ENCODE data around the gene FAM118B.
"Not testable (repeated sequence)": the region's sequence is repeated elsewhere in the genome, so short reads cannot be mapped to it uniquely, and the experiment has no call there.

The FAM118B gene

GRCh38 chr11:126255507-126255906, 43.9 kb downstream of the FAM118B start:
- H3K36me3 ChIP-seq (ENCODE audit: control insufficient read depth, insufficient read depth, low read length): peaks cover 77% of the 10 kb centered on the region
- H3K4me3 ChIP-seq (ENCODE audit: low read depth, low read length); H3K9me3 ChIP-seq (ENCODE audit: control insufficient read depth, insufficient read depth, low read length); H3K27me3 ChIP-seq (ENCODE audit: control insufficient read depth, insufficient read depth, low read length); H3K27ac ChIP-seq (ENCODE audit: low read depth, low read length); H3K4me1 ChIP-seq (ENCODE audit: control insufficient read depth, insufficient read depth, low read length); H3K9ac ChIP-seq (ENCODE audit: low read depth, low read length): not testable (repeated sequence)

GRCh38 chr11:126256216-126256615, 44.6 kb downstream of the FAM118B start:
- no peak overlapping the region for H3K4me3 ChIP-seq (ENCODE audit: low read depth, low read length)
- no peaks in the 10 kb centered on the region for H3K27me3 ChIP-seq (ENCODE audit: control insufficient read depth, insufficient read depth, low read length)
- H3K36me3 ChIP-seq (ENCODE audit: control insufficient read depth, insufficient read depth, low read length): peaks cover 77% of the 10 kb centered on the region

GRCh38 chr11:126257144-126257543, 45.6 kb downstream of the FAM118B start:
- no peak overlapping the region for H3K9ac ChIP-seq (ENCODE audit: low read depth, low read length)
- H3K4me1 ChIP-seq (ENCODE audit: control insufficient read depth, insufficient read depth, low read length): no peaks in the 10 kb centered on the region
- no peaks in the 10 kb centered on the region for H3K27me3 ChIP-seq (ENCODE audit: control insufficient read depth, insufficient read depth, low read length)
- peaks cover 82% of the 10 kb centered on the region for H3K36me3 ChIP-seq (ENCODE audit: control insufficient read depth, insufficient read depth, low read length)
- no peak overlapping the region for H3K27ac ChIP-seq (ENCODE audit: low read depth, low read length)
- H3K9me3 ChIP-seq (ENCODE audit: control insufficient read depth, insufficient read depth, low read length): no peaks in the 10 kb centered on the region
- H3K4me3 ChIP-seq (ENCODE audit: low read depth, low read length): no peak overlapping the region

More at GRCh38 chr11:126256216-126256615, 44.6 kb downstream of the FAM118B start:
- H3K4me1 ChIP-seq (ENCODE audit: control insufficient read depth, insufficient read depth, low read length): no peaks in the 10 kb centered on the region
- H3K9ac ChIP-seq (ENCODE audit: low read depth, low read length): no peak overlapping the region
- H3K27ac ChIP-seq (ENCODE audit: low read depth, low read length): no peak overlapping the region
- H3K9me3 ChIP-seq (ENCODE audit: control insufficient read depth, insufficient read depth, low read length): no peaks in the 10 kb centered on the region

- Histone ChIP-seq H3K36me3 (ENCODE audit: control insufficient read depth, insufficient read depth, low read length) (peaks cover 82% of the 10 kb centered on the region), H3K4me1 (ENCODE audit: control insufficient read depth, insufficient read depth, low read length) (no peaks in the 10 kb centered on the region), H3K4me3 (ENCODE audit: low read depth, low read length) (no peak overlapping the region), H3K9ac (ENCODE audit: low read depth, low read length) (no peak overlapping the region), H3K27ac (ENCODE audit: low read depth, low read length) (no peak overlapping the region), H3K9me3 (ENCODE audit: control insufficient read depth, insufficient read depth, low read length) (no peaks in the 10 kb centered on the region), H3K27me3 (ENCODE audit: control insufficient read depth, insufficient read depth, low read length) (no peaks in the 10 kb centered on the region)
These were observed 46.2 kb downstream of the FAM118B start for GRCh38 chr11:126257764-126258163.

- H3K9me3 ChIP-seq (ENCODE audit: control insufficient read depth, insufficient read depth, low read length): no peaks in the 10 kb centered on the region
- H3K27ac ChIP-seq (ENCODE audit: low read depth, low read length): no peak overlapping the region
- H3K27me3 ChIP-seq (ENCODE audit: control insufficient read depth, insufficient read depth, low read length): no peaks in the 10 kb centered on the region
- no peaks in the 10 kb centered on the region for H3K4me1 ChIP-seq (ENCODE audit: control insufficient read depth, insufficient read depth, low read length)
- H3K36me3 ChIP-seq (ENCODE audit: control insufficient read depth, insufficient read depth, low read length): peaks cover 87% of the 10 kb centered on the region
- H3K9ac ChIP-seq (ENCODE audit: low read depth, low read length): no peak overlapping the region
- no peak overlapping the region for H3K4me3 ChIP-seq (ENCODE audit: low read depth, low read length)
These were observed 50.6 kb downstream of the FAM118B start for GRCh38 chr11:126262216-126262615.

- H3K9ac ChIP-seq (ENCODE audit: low read depth, low read length): no peak overlapping the region
- no peak overlapping the region for H3K27ac ChIP-seq (ENCODE audit: low read depth, low read length)
- peaks cover 3% of the 10 kb centered on the region; the same call in 1 of the 2 replicates for H3K4me1 ChIP-seq (ENCODE audit: control insufficient read depth, insufficient read depth, low read length)
- H3K36me3 ChIP-seq (ENCODE audit: control insufficient read depth, insufficient read depth, low read length): peaks cover 81% of the 10 kb centered on the region
- H3K27me3 ChIP-seq (ENCODE audit: control insufficient read depth, insufficient read depth, low read length): no peaks in the 10 kb centered on the region
- H3K4me3 ChIP-seq (ENCODE audit: low read depth, low read length): no peak overlapping the region
- no peaks in the 10 kb centered on the region for H3K9me3 ChIP-seq (ENCODE audit: control insufficient read depth, insufficient read depth, low read length)
These were observed 51.9 kb downstream of the FAM118B start for GRCh38 chr11:126263489-126263888.

GRCh38 chr11:126265811-126266210, 54.2 kb downstream of the FAM118B start:
- H3K9me3 ChIP-seq (ENCODE audit: control insufficient read depth, insufficient read depth, low read length): no peaks in the 10 kb centered on the region
- no peak overlapping the region for H3K27ac ChIP-seq (ENCODE audit: low read depth, low read length)
- no peak overlapping the region for H3K4me3 ChIP-seq (ENCODE audit: low read depth, low read length)
- no peaks in the 10 kb centered on the region for H3K27me3 ChIP-seq (ENCODE audit: control insufficient read depth, insufficient read depth, low read length)
- no peak overlapping the region for H3K9ac ChIP-seq (ENCODE audit: low read depth, low read length)
- peaks cover 69% of the 10 kb centered on the region for H3K36me3 ChIP-seq (ENCODE audit: control insufficient read depth, insufficient read depth, low read length)
- H3K4me1 ChIP-seq (ENCODE audit: control insufficient read depth, insufficient read depth, low read length): peaks cover 3% of the 10 kb centered on the region; the same call in 1 of the 2 replicates

- Histone ChIP-seq H3K27me3 (ENCODE audit: control insufficient read depth, insufficient read depth, low read length) (no peaks in the 10 kb centered on the region), H3K4me1 (ENCODE audit: control insufficient read depth, insufficient read depth, low read length) (peaks cover 3% of the 10 kb centered on the region; the same call in 1 of the 2 replicates), H3K36me3 (ENCODE audit: control insufficient read depth, insufficient read depth, low read length) (peaks cover 61% of the 10 kb centered on the region), H3K9ac (ENCODE audit: low read depth, low read length) (peak overlapping the region; percentile 97), H3K27ac (ENCODE audit: low read depth, low read length) (peak overlapping the region; percentile 97), H3K9me3 (ENCODE audit: control insufficient read depth, insufficient read depth, low read length) (no peaks in the 10 kb centered on the region), H3K4me3 (ENCODE audit: low read depth, low read length) (peak overlapping the region; percentile 96)
These were observed 56.1 kb downstream of the FAM118B start for GRCh38 chr11:126267650-126268049.

- Histone ChIP-seq H3K4me1 (ENCODE audit: control insufficient read depth, insufficient read depth, low read length) (peaks cover 3% of the 10 kb centered on the region; the same call in 1 of the 2 replicates), H3K9ac (ENCODE audit: low read depth, low read length) (peak overlapping the region; percentile 97), H3K27ac (ENCODE audit: low read depth, low read length) (peak overlapping the region; percentile 97), H3K4me3 (ENCODE audit: low read depth, low read length) (peak overlapping the region; percentile 96), H3K36me3 (ENCODE audit: control insufficient read depth, insufficient read depth, low read length) (peaks cover 61% of the 10 kb centered on the region), H3K27me3 (ENCODE audit: control insufficient read depth, insufficient read depth, low read length) (no peaks in the 10 kb centered on the region), H3K9me3 (ENCODE audit: control insufficient read depth, insufficient read depth, low read length) (no peaks in the 10 kb centered on the region)
These were observed 56.8 kb downstream of the FAM118B start for GRCh38 chr11:126268361-126268707.

- Histone ChIP-seq H3K36me3 (ENCODE audit: control insufficient read depth, insufficient read depth, low read length) (peaks cover 61% of the 10 kb centered on the region), H3K9ac (ENCODE audit: low read depth, low read length) (peak within 1 kb of the TSS; percentile 97), H3K4me3 (ENCODE audit: low read depth, low read length) (peak within 1 kb of the TSS; percentile 96), H3K27me3 (ENCODE audit: control insufficient read depth, insufficient read depth, low read length) (no peaks in the 10 kb centered on the region), H3K27ac (ENCODE audit: low read depth, low read length) (peak within 1 kb of the TSS; percentile 97), H3K9me3 (ENCODE audit: control insufficient read depth, insufficient read depth, low read length) (no peaks in the 10 kb centered on the region), H3K4me1 (ENCODE audit: control insufficient read depth, insufficient read depth, low read length) (peaks cover 3% of the 10 kb centered on the region; the same call in 1 of the 2 replicates)
These were observed 57.4 kb downstream of the FAM118B start, which contains the start of the genes FOXRED1 and SRPRA for GRCh38 chr11:126268708-126269579. FOXRED1 (plus strand) TSS chr11:126269154; CDS start chr11:126269207, 53 bp downstream. SRPRA (minus strand) TSS chr11:126268895; CDS start chr11:126268804, 91 bp downstream.

- Histone ChIP-seq H3K4me3 (ENCODE audit: low read depth, low read length) (no peak overlapping the region), H3K4me1 (ENCODE audit: control insufficient read depth, insufficient read depth, low read length) (peaks cover 5% of the 10 kb centered on the region; the same call in 1 of the 2 replicates), H3K36me3 (ENCODE audit: control insufficient read depth, insufficient read depth, low read length) (peaks cover 53% of the 10 kb centered on the region), H3K27ac (ENCODE audit: low read depth, low read length) (no peak overlapping the region), H3K9me3 (ENCODE audit: control insufficient read depth, insufficient read depth, low read length) (no peaks in the 10 kb centered on the region), H3K27me3 (ENCODE audit: control insufficient read depth, insufficient read depth, low read length) (peaks cover 10% of the 10 kb centered on the region; the same call in 1 of the 2 replicates), H3K9ac (ENCODE audit: low read depth, low read length) (no peak overlapping the region)
These were observed 65.7 kb downstream of the FAM118B start for GRCh38 chr11:126277322-126277721.
